ENCODE results near the gene SLC6A4. TPM values are rescaled to one million over a fixed set of nuclear protein-coding genes. Genes with fewer than 3 reads are reported as not detected.
A peak's percentile ranks its signal among the peaks of the same experiment; 100 is the strongest.

Gene SLC6A4
- total RNA-seq, 2 donors from 2014 or later = 0.38 to 1.8 TPM

GRCh38 chr17:30271102-30271501 lies 35.6 kb upstream of the SLC6A4 start:
- H3K27me3 ChIP-seq (ENCODE audit: control insufficient read depth, insufficient read depth, low read length, poor library complexity, severe bottlenecking) = no peaks in the 10 kb centered on the region
- H3K9me3 Mint-ChIP-seq = no peaks in the 10 kb centered on the region
- H3K4me3 ChIP-seq (ENCODE audit: low read length) = no peak overlapping the region
- peaks cover 79% of the 10 kb centered on the region for H3K36me3 ChIP-seq (ENCODE audit: control insufficient read depth, insufficient read depth, low read length)
- H3K4me3 Mint-ChIP-seq = no peak overlapping the region
- TF ChIP-seq CTCF (conservative IDR thresholded peaks at IDR 0.05) = no peak
- peaks cover 60% of the 10 kb centered on the region for H3K36me3 Mint-ChIP-seq (ENCODE audit: low read depth)
- no peak for DNase-seq
- H3K27ac Mint-ChIP-seq = no peak overlapping the region
- H3K4me1 Mint-ChIP-seq = no peaks in the 10 kb centered on the region
- H3K9me3 ChIP-seq (ENCODE audit: control insufficient read depth, low read length) = no peaks in the 10 kb centered on the region
- 92 to 95% methylated on average over 2 to 6 of the region's 6 CpGs for WGBS, 2 experiments (ENCODE audit: insufficient coverage in 1 of 2, insufficient read length in 1 of 2)
- no peaks in the 10 kb centered on the region for H3K27me3 Mint-ChIP-seq (ENCODE audit: insufficient read depth)
- no peak overlapping the region for H3K9ac ChIP-seq (ENCODE audit: extremely low read depth, low read length, poor library complexity, severe bottlenecking)
- H3K4me1 ChIP-seq (ENCODE audit: control insufficient read depth, insufficient read depth, low read length) = no peaks in the 10 kb centered on the region
- H3K27ac ChIP-seq (ENCODE audit: low read depth, low read length) = no peak overlapping the region

GRCh38 chr17:30267625-30268024 lies 32.1 kb upstream of the SLC6A4 start:
- H3K36me3 ChIP-seq (ENCODE audit: control insufficient read depth, insufficient read depth, low read length) = peaks cover 59% of the 10 kb centered on the region
- H3K4me1 ChIP-seq (ENCODE audit: control insufficient read depth, insufficient read depth, low read length) = peaks cover 20% of the 10 kb centered on the region
- DNase-seq = no peak
- TF ChIP-seq CTCF (conservative IDR thresholded peaks at IDR 0.05) = no peak
- Mint-ChIP-seq H3K4me3 (no peak overlapping the region), H3K9me3 (no peaks in the 10 kb centered on the region), H3K27me3 (ENCODE audit: insufficient read depth) (no peaks in the 10 kb centered on the region), H3K4me1 (peaks cover 22% of the 10 kb centered on the region), H3K27ac (no peak overlapping the region), H3K36me3 (ENCODE audit: low read depth) (peaks cover 42% of the 10 kb centered on the region)
- 83 to 94% methylated on average over 2 of the region's 2 CpGs for WGBS, 2 experiments (ENCODE audit: insufficient coverage in 1 of 2, insufficient read length in 1 of 2)
- H3K9ac ChIP-seq (ENCODE audit: extremely low read depth, low read length, poor library complexity, severe bottlenecking) = no peak overlapping the region
- no peak overlapping the region for H3K27ac ChIP-seq (ENCODE audit: low read depth, low read length)
- H3K27me3 ChIP-seq (ENCODE audit: control insufficient read depth, insufficient read depth, low read length, poor library complexity, severe bottlenecking) = no peaks in the 10 kb centered on the region
- H3K4me3 ChIP-seq (ENCODE audit: low read length) = no peak overlapping the region
- H3K9me3 ChIP-seq (ENCODE audit: control insufficient read depth, low read length) = no peaks in the 10 kb centered on the region

- Histone ChIP-seq H3K4me3 (ENCODE audit: low read length) (peak overlapping the region; percentile 65), H3K9me3 (ENCODE audit: control insufficient read depth, low read length) (no peaks in the 10 kb centered on the region), H3K27ac (ENCODE audit: low read depth, low read length) (no peak overlapping the region), H3K36me3 (ENCODE audit: control insufficient read depth, insufficient read depth, low read length) (peaks cover 55% of the 10 kb centered on the region), H3K27me3 (ENCODE audit: control insufficient read depth, insufficient read depth, low read length, poor library complexity, severe bottlenecking) (no peaks in the 10 kb centered on the region), H3K4me1 (ENCODE audit: control insufficient read depth, insufficient read depth, low read length) (peaks cover 20% of the 10 kb centered on the region), H3K9ac (ENCODE audit: extremely low read depth, low read length, poor library complexity, severe bottlenecking) (peak overlapping the region; percentile 24)
- WGBS, 2 experiments (ENCODE audit: insufficient coverage in 1 of 2, insufficient read length in 1 of 2) = 45 to 83% methylated on average over 1 to 2 of the region's 2 CpGs
- Mint-ChIP-seq H3K9me3 (no peaks in the 10 kb centered on the region), H3K4me1 (peaks cover 26% of the 10 kb centered on the region), H3K4me3 (peak overlapping the region; percentile 8), H3K27me3 (ENCODE audit: insufficient read depth) (no peaks in the 10 kb centered on the region), H3K36me3 (ENCODE audit: low read depth) (peaks cover 40% of the 10 kb centered on the region), H3K27ac (peak overlapping the region; percentile 44)
- no peak for DNase-seq
- TF ChIP-seq CTCF (conservative IDR thresholded peaks at IDR 0.05) = no peak
These were observed 28.2 kb upstream of the SLC6A4 start for GRCh38 chr17:30263552-30264333.

Data from endodermal cell (in vitro differentiated cells).